A549 treated with Mapracorat at 1 μM for 4 hours (cell line): Measurements from ENCODE around the gene SGCE. TPM values are rescaled to one million over a fixed set of nuclear protein-coding genes. Genes with fewer than 3 reads are reported as not detected.

Experiments
- total RNA-seq: library from RNA; stranded (reverse); fragments of 200-300 nt; extraction: Qiagen RNA extraction; gene quantifications from 5 replicates; pipeline ENCODE4 v1.2.3, GENCODE V29; 2022

SGCE gene
- total RNA-seq, result 47.6 to 52.3 TPM (median 51.5 TPM) in 5 replicates

GRCh38 chr7:94655848-94656657 lies at the start of gene SGCE:
Gene SGCE, minus strand, starts transcription at chr7:94656133. Its CDS starts 35 bp downstream, at chr7:94656098.

Other genes with a start within 250 kb of the SGCE start
- 6.5 to 11.6 TPM (median 9.7 TPM) in 5 replicates for gene CASD1, start 146.3 kb downstream of the SGCE start, total RNA-seq